Activated CD4-positive, CD25-positive, alpha-beta regulatory T cell (primary cell): ENCODE results near the gene ZNF746.

Source experiments
- DNase-seq, 4 experiments: peaks; one replicate each; lab custom pipeline; 2025; lab: John Stamatoyannopoulos, UW

Gene ZNF746

DNA sequence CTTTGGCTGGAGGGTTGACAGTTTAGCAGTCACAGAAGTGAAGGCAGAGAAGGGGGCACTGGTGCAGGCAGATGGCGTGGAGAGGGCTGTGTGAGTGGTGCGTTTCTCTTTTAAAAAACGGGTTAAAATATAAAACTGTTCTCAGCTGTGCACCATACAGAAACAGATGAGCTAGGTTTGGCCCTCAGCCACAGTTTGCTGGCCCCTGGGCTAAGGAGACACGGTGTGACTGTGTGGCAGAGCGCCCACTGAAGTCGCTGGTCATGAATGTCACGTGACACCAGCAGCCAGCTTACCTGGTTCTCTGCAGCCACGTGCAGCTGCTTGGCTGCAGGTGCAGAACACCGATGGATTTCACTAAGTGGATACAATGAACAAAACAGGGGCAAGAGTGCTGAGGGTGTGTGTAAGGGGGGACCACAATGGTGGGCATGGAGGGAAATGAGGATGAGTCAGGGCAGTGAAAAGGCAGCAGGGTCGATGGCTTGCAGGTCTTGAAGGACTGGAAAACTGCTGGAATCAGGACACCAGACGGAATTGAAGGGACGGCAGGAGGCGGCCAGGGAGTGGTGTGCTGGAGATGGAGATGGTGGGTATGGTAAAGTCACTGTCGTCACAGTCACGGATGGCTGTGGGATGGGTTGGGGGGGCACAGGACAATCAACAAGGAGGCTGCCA is 7.4 kb downstream of the ZNF746 start:
- no peak for DNase-seq

DNA sequence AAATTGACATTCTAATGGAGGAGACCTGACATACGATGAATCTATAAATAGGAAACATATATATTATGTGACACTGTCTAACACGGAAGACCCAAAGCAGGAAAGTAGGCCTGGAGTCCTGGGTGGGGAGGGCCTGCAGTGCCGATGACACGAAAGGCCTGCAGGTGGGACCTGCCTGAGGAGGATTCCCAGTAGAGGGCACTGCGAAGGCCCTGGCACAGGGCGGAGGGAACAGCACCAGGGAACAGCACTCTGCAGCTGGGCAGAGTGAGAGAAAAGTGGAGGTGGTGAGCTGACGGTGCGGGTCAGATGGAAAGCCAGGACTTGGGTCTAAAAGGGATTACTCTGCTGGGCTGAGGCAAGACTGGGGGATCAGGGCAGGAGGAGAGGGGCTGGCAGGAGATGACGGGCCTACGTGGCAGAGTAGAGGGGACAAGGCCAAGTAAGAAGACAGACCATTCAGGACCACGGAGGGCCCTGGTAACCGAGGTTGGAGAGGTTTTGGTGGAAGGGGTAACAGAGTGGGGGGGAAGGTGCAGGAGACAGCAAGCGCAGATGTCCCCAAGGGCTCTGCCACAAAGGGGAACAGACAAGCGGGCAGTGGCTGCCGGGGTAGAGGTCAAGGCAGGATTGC is 8.1 kb downstream of the ZNF746 start:
- no peak for DNase-seq

DNA sequence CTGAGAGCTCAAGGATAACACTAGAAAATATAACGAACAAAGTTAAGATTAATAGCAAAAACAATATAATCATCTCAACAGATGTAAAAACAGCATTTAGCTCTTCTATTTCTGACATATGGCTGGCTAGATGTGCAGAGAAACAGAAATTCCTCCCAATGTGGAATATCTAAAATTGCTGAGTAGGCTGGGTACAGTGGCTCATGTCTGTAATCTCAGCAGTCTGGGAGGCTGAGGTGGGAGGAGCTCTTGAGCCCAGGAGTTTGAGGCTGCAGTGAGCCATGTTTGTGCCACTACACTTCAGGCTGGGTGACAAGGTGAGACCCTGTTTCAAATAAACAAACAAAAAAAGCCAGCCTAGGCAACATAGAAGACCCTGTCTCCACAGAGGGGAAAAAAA is 18.0 kb downstream of the ZNF746 start:
- no peak for DNase-seq

DNA sequence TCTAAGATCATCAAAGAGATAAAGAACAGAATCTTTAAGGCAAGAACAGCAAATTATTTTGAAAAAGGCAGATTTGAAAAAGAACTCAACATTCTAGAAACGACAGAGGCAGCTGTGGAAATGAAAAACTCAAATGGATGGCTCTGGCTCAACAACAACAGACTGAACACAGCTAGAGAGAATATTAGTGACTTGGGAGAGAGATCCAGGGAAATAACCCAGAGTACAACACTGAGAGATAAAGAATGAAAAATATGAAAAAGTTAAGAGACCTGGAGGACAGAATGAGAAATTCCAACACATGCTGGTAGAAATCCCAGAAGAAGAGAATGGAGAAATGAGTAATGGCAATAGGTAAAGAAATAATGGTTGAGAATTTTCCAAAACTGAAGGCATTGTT is 18.9 kb downstream of the ZNF746 start:
- DNase-seq: no peak

DNA sequence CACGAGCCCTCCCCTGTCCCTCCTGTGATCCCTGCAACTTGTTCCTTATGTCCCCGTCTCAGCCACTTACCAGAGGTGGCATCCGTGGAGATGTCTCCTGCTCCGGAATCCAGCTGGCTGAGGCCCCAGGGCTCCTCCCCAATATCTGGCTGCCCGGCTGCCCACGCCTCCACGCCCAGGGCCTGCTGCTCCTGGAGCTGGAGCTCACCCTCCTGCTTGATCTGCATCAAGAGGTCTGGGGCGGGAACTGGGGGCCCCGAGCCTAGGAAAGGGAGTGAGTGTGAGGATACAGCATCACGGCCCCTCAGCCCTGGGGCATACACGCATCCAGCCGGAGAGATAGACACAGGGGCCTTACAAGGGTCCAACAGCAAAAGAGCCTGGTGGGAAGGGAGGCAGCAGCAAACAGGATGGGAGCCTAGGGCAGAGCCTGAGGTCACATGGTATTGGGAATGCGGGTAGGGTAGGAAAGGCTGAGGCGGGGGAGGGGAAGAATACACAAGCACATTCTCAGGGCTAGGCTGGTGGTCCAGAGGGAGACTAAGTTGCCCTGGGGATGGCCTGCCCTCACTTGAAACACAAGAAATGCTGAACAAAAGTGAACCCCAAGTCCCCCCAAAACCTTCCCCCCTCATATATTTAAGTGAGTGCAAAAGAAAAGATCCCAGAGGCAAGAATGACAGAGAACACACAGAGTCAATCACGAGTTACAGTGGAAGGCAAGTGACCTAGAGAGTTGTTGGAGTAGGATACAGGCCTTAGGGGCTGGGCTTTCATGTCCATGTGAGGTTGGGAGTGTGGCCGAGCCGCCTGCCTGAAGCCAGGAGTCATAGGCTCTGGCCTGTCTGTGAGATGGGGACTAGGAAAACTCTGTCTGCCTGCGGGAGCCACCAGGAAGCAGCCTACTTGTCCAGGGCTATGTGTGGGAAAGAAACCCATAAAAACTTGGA is 19.8 kb downstream of the ZNF746 start:
- DNase-seq: no peak

DNA sequence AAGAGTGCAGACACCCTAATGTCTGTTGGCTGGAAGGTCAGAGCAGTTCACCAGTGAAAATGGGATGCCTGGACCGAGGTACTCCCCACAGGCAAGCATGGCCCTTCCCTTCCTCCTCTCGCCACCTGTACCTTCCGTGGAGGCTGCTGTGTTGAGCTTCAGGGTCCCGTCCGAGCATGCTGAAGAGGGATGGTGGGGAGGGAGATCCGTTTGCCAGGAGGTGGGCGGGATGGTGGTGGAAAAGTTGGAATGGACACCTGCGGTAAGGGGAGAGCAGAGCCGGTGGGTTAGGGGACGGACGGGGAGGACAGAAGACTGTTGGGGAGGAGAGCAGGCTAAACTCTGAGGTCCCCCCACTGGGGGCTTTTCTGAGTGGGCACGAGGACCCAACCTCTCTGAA is 20.8 kb downstream of the ZNF746 start:
- DNase-seq: no peak

DNA sequence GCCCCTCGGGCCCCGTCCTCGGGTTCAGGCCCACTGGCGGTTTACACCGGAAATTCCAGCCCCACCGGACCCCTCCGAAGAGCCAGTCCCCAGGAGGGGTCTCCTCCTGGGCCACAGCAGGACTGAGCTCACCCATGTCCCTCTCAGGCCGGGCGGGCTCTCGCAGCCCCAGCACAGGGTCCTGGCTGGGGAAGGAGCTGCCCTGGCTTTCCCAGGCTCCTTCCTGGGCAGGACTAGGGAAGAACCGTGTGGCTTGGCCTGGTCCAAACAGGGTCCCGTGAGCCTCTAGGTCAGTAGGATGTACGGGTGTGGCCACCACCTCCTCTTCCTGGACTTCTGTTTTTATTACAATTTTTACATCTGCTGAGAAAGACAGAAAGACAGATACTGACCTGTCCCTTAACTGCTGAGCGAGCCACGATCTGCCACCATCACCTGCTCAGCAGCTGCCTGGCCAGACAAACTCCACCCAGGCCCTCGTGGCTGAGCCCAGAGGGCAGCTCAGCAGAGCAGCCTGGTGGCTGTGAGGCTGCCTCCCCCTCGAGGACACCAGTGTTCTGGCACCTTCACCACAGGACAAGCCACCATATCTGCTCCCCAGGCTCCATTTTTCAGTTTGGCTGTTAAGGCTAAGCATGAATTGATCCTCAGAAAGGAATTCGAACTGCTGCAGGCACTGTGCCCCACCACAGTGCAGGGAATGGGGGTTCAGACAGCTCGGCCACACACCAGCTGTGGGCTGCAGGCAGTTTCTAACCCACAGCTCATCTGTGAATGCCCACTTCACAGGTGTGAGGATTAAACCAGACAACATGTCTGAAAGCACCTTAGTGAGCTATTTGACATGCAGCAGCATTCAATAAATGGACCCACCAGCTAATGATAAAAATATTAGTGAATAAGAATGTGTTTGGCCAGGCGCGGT is 22.2 kb downstream of the ZNF746 start:
- no peak for DNase-seq

DNA sequence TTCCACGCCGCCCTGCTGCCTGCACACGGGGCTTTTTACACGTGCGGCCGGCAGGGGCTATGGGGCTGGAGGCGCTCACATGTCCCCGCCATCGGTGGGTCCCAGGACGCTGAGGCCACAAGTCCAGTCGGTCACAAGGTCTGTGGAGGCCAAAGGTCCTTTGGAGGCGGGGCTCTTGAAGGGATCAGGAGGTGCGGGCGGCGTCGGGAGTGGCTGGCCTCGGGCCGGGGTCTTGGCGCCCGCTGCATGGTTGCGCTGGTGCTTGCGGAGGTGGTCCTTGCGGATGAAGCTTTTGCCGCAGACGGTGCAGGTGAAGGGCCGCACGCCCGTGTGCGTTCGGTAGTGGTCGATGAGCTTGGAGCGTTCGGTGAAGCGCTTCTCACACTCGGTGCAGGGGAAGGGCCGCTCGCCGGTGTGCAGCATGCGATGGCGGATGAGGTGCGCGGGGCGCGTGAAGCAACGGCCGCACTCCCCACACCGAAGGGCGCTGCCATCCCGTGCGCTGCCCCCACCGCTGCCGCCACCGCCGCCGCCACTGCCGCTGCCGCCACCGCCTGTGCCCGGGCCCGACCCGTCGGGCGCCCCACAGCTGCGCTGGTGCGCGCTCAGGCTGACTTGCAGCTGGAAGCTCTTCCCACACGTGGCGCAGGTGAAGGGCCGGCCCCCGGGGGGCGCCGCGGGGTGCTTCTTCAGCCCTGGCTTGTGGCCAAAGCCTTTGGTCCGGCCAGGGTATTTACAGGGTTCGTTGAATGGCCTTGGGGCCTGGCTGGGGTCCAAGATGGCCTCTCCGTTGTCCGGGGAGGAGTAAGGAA is 23.1 kb downstream of the ZNF746 start:
- DNase-seq: no peak

DNA sequence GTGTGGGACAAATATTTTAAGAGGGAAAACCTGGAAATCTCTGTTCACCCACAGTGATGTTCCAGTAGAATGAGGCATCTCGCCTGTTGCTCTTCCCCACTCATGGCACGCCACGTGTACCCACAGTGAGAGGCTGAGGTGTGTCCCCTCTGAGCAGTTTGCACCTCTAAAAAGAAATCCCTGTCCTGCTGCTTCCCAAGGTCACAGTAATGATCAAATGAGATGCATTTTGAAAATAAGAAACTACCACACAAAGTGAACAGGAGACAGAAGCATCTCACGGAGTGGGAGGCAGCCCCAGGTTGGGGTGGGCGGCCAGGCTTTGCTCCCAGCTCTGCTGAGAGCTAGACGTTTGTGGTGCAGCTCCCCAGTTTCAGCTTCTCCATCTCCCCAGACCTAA is 24.4 kb downstream of the ZNF746 start:
- DNase-seq: no peak

DNA sequence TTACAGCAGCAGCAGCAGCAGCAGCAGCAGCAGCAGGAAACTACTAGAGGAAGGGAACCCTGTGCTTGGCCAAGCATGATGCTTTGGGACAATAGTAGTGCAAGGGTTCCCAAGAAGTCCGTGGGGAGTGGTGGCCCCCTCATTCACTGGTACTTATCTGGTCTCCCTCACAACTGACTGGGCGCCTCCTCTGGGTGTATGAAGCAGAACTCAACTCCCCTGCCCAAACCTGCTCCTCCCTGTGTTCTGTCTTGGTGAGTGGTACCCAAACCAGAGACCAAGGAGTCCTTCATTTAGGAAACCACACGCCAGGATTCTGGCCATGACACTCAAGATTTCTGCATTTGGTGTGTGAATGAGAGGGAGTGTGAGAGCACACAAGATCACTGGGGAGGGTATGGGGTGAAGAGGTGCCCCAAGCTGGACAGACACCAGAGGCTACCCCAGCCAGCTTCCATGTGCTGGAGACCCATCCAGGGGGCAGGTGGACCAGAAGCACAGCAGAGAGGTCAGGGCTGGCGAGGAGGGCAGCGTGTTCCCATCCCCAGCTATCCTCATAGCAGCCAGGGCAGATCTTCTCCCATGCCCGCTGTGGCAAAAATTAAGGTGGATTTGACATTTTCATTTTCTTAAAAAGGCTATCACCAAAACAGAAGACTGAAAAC is 26.2 kb downstream of the ZNF746 start:
- DNase-seq: no peak

DNA sequence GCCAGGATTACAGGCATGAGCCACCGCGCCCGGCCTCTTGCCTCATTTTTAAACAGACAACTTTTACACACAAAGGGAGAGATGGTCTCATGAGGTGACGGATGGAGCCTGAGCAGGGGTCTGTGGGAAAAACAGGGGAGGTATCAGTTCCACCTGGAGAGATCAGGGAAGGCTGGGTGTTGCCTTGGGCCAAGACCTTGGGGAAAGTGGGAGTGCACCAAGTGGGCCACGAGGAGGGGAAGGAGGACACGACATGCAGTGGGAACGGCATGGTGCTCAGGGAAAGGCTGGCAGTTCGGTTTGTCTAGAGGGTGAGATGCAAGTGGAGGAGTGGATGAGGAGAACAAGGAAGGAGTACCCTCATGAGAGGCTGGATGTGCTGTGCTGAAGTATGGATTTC is 27.8 kb downstream of the ZNF746 start:
- DNase-seq: no peak

DNA sequence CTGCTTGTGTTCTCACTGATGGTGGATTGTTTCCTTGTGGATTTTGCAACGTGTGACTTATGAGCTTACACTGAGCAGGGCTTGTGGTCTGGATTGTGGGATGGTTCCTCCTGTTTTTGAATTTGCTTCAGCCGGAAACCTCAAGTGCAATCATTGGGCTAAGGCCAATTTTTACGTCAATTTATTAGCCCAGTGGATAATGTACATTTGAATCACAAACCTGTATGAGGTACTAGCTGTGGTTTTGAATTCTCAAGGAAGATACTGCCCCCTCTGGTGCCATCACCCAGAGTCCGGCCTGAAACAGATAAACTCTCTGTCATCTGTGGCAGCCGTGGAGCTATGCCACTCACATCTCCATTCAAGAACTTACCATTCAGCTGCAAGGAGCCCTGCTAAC is 29.4 kb downstream of the ZNF746 start:
- no peak for DNase-seq

DNA sequence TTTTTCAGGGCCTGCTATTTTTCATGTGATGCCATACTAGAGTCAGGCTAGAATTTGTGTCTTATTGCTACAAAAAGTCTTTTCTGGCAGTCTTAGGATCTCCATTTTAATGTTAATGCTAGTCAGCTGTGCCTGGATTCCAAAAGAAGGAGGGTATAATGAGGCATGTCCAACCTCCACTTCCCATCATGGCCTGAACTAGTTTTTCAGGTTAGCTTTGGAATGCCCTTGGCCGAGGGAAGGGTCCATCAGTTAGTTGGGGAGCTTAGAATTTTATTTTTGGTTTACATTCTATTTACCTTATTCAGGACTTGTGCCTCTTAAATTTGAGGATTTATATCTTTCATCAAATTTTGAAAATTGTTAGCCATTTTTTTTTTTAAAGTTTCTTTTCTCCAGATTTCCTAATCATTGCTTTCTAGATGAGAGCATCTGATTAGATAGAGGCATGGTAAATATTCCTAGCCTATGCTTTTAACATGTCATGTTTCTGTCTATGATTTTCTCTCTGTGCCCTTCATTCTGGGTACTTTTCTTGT is 30.2 kb downstream of the ZNF746 start:
- DNase-seq: no peak

DNA sequence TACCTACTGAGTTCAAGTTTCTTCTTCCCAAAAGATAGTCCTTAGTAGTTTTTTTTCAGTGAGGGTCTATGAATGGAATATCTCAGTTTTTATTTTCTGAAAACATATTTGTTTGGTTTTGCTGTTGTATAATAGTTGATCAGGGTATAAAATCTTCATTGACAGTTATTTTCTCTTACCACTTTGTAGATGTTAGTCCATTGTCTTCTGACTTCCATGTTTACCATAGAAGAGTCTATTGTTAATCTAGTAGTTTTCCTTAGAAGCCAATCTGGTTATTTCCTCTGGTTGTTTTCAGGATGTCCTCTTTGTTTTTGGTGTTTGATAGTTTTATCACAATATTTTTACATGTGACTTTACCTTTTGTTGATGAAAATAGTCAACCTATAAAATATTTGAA is 31.2 kb downstream of the ZNF746 start:
- DNase-seq: no peak

DNA sequence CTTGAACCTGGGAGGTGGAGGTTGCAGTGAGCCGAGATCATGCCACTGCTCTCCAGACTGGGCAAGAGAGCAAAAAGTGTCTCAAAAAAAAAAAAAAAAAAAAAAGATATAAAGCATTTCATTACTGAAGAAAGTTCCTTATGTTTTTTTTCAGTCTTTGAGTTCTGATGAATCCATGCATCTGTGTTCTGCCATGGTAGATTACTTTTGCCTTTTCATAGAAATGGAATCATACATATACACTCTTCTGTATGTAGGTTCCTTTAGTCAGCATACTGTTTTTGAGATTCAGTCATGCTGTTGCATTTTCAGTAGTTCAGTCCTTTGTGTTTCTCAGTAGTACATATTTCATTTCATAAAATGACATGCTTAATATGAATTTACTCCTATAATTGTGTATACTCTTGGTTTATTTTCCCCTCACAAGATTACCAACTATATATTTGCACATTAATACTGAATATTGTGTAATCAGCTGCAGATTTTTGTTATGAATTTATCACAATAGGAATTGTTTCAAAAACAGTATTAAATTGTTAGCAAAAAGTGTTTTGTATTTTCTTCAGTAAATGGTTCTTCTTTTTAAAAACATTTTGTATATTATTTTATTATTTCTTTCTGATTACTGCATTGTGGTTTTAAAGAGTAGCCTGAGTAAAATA is 34.0 kb downstream of the ZNF746 start:
- DNase-seq: no peak

DNA sequence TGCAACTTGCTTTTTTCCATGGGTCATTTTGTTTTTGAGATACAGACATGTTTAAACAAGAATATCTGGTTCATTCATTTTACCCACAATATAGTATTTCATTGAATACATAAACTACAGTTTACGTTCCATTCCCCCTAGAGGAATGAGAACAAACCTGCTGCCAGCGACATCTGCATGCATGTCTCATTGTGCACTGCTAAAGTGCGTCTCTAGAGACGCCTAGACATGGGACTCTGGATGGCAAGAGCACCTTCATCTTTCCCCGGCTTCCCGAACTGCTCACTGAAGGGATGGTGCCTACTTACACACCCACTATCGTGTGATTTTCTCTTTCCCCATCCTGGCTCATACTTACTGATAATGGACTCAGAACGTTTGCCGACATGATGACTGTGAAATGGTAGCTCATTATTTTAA is 35.5 kb downstream of the ZNF746 start:
- DNase-seq: no peak

DNA sequence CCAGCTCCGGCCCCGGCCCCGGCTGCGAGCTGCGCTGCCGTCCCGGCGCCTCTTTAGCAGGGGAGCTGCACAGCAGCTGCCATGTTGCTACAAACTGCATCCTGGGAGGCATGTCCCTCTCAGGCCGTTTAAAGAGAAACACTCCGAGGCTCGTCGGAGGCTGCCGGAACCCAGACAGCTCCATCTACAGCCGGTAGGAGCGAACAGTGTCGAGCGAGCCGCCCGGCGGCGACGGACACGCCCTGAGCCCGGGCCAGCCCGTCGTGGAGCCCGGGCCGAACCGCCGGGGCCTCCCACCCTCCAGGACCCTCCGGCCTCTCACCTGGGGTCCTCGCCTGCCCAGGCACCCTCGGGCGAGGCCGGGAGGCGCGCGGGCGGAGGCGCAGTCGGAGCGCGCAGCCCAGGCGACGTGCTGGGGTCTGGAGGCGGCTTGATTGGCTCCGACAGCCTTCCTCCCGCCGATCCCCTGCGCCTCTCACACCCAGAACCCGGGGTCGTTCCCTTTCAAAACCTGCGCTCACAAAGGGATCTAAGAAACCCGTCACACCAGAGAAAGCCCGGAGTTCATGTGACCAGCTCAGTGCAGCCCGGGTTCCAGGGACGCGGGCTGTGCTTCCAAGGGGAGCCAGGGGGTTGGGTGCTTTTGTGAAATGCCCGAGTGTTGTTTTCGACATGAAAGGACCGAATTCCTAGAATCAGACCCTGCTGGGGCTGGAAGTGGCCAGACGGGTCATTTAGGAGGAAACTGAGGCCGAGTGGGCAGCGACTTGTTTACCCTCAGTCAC is 36.9 kb downstream of the ZNF746 start, which contains the start of gene ZNF777:
Gene ZNF777 (minus strand): TSS at position 570 of the 785 bp plus-strand sequence. CDS start 5,040 bp downstream, outside the sequence.
- DNase-seq: peak; percentile 47 to 69 (median 59)
